ENCODE results near the gene WDR75. TPM values are rescaled to one million over a fixed set of nuclear protein-coding genes. Genes with fewer than 3 reads are reported as not detected.

The WDR75 gene
- total and polyA plus RNA-seq, 12 donors: 23.7 to 73.9 (median 39.7) TPM

- Histone ChIP-seq H3K27me3 (no peaks in the 10 kb centered on the region), H3K9me3 (replicated peaks in 1 of 3) (no peaks in the 10 kb centered on the region), H3K36me3 (replicated peaks in 1 of 2) (no peaks in the 10 kb centered on the region), H3K4me3 (no peak overlapping the region), H3K27ac (no peak overlapping the region), H3K4me1 (replicated peaks in 1 of 2) (no peaks in the 10 kb centered on the region)
- DNase-seq: no peak
- 70 to 77% (median 74%) methylated on average over 2 of the region's 2 CpGs for WGBS, 4 donors
- TF ChIP-seq POLR2A (IDR thresholded peaks at IDR 0.05): no peak
- no peak for TF ChIP-seq CTCF (IDR thresholded peaks at IDR 0.05)
- intact Hi-C loops (cut with DNase I): no loop called here
Measured at GRCh38 chr2:189485146-189485545, 43.9 kb downstream of the WDR75 start.

GRCh38 chr2:189486237-189486770 is 45.0 kb downstream of the WDR75 start:
- Histone ChIP-seq H3K4me1 (replicated peaks in 1 of 2) (no peaks in the 10 kb centered on the region), H3K27ac (no peak overlapping the region), H3K27me3 (no peaks in the 10 kb centered on the region), H3K9me3 (replicated peaks in 1 of 3) (no peaks in the 10 kb centered on the region), H3K4me3 (no peak overlapping the region), H3K36me3 (replicated peaks in 1 of 2) (no peaks in the 10 kb centered on the region)
- 54 to 78% (median 68%) methylated on average over 6 of the region's 6 CpGs for WGBS, 4 donors
- TF ChIP-seq CTCF (IDR thresholded peaks at IDR 0.05) (no peak), POLR2A (IDR thresholded peaks at IDR 0.05) (no peak)
- intact Hi-C loops (cut with DNase I): no loop called here
- DNase-seq: no peak

- DNase-seq: no peak
- Histone ChIP-seq H3K27ac (no peak overlapping the region), H3K4me1 (replicated peaks in 1 of 2) (no peaks in the 10 kb centered on the region), H3K27me3 (no peaks in the 10 kb centered on the region), H3K4me3 (no peak overlapping the region), H3K36me3 (replicated peaks in 1 of 2) (no peaks in the 10 kb centered on the region), H3K9me3 (replicated peaks in 1 of 3) (no peaks in the 10 kb centered on the region)
- WGBS, 4 donors: 91 to 100% (median 96%) methylated on average over 2 of the region's 2 CpGs
- no peak for TF ChIP-seq CTCF (IDR thresholded peaks at IDR 0.05)
- TF ChIP-seq POLR2A (IDR thresholded peaks at IDR 0.05): no peak
- intact Hi-C loops (cut with DNase I): no loop called here
Measured at GRCh38 chr2:189487283-189488007, 46.2 kb downstream of the WDR75 start.

GRCh38 chr2:189488008-189488310 is 46.7 kb downstream of the WDR75 start:
- no peak overlapping the region for H3K27ac ChIP-seq
- intact Hi-C loops (cut with DNase I): no loop called here
- no peaks in the 10 kb centered on the region for H3K27me3 ChIP-seq
- no peaks in the 10 kb centered on the region for H3K4me1 ChIP-seq (replicated peaks in 1 of 2)
- H3K36me3 ChIP-seq (replicated peaks in 1 of 2): no peaks in the 10 kb centered on the region
- no peaks in the 10 kb centered on the region for H3K9me3 ChIP-seq (replicated peaks in 1 of 3)
- no peak overlapping the region for H3K4me3 ChIP-seq
- no peak for DNase-seq
- WGBS, 4 donors: 75 to 100% (median 85%) methylated on average over 1 of the region's 1 CpG
- TF ChIP-seq CTCF (IDR thresholded peaks at IDR 0.05) (no peak), POLR2A (IDR thresholded peaks at IDR 0.05) (no peak)

Data from adrenal gland (tissue), 12 donors.